Psoas muscle (tissue), 8 donors: ENCODE data around the gene MEMO1. TPM values are rescaled to one million over a fixed set of nuclear protein-coding genes. Genes with fewer than 3 reads are reported as not detected.
A peak's percentile ranks its signal among the peaks of the same experiment; 100 is the strongest.

Source experiments
- ATAC-seq, 4 donors: fragments of 200-7000 bp; cut with Tn5 transposase; one replicate each; pipeline ENCODE4 v1.9.1; 2020; ENCODE audit warnings: moderate library complexity in 3 of 4, mild to moderate bottlenecking in 2 of 4
- DNase-seq, 2 donors: peaks; one replicate each; pipeline ENCODE4 v3.0.0-alpha.2; 2020
- H3K27ac ChIP-seq: fragments of 200-600 bp; one replicate; pipeline ENCODE4 v1.8.0; 2022
- H3K27me3 ChIP-seq, 3 donors: fragments of 200-600 bp in 1 of 3; one replicate each; pipeline versions ENCODE4 v1.6.1 to v1.8.0; 2013 to 2022; ENCODE audit warnings: low read length in 2 of 3, mild to moderate bottlenecking in 2 of 3, moderate library complexity in 1 of 3; ENCODE audit not compliant: insufficient read depth in 3 of 3
- H3K36me3 ChIP-seq, 2 donors: fragments of 200-600 bp in 1 of 2; one replicate each; pipeline versions ENCODE4 v1.6.1 to v1.8.0; 2013 to 2022; ENCODE audit warnings: low read depth in 1 of 2, mild to moderate bottlenecking in 1 of 2, moderate library complexity in 1 of 2; ENCODE audit not compliant: insufficient read depth in 1 of 2
- H3K4me1 ChIP-seq: fragments of 200-600 bp; one replicate; pipeline ENCODE4 v1.8.0; 2022
- H3K4me3 ChIP-seq: fragments of 200-600 bp; one replicate; pipeline ENCODE4 v1.8.0; 2022; ENCODE audit warnings: mild to moderate bottlenecking
- H3K9me3 ChIP-seq: fragments of 200-600 bp; one replicate; pipeline ENCODE4 v1.8.0; 2022
- WGBS, 3 donors: extraction: QIAGEN DNeasy Blood & Tissue Kit; methylation state at CpG; one replicate each; pipeline versions ENCODE4 v1.1.6 to v1.1.7; 2013; 5-methylcytosine and 5-hydroxymethylcytosine counted together
- intact Hi-C, 2 donors: fragments of 100-400 bp; cut with DNase I; formaldehyde crosslinking; loops; one replicate each; pipeline versions ENCODE4 v1.11.0 to v1.14.2; 2022
- polyA plus RNA-seq, 3 donors: library from polyadenylated mRNA; stranded (reverse); fragments of 200-250 nt; gene quantifications; one replicate each; pipeline ENCODE4 v1.2.3, GENCODE V29; 2013
- total RNA-seq, 4 donors: library from RNA; stranded (reverse); fragmentation: NEBNext Ultra II Directional in 2 of 4; extraction: Animal tissue kit (Norgen Biotek cat#: 25700) in 2 of 4; gene quantifications; one replicate each; pipeline versions ENCODE4 v1.2.1 to v1.2.4, GENCODE V29; 2021 to 2023
- TF ChIP-seq, protein P1 (sequence below): fragments of 200-600 bp; IDR thresholded peaks from one replicate; pipeline ENCODE4 v1.8.0; 2022; ENCODE audit warnings: antibody characterized with exemption
- donor health status: healthy with polysubstance abuse.
- donor health status: DM: no; HTN: no; CAD: no; lungs with moderate emphysema.
- donor health status: Bipolar disorder and iron deficiency.
- donor health status: healthy.
- donor health status: DM: yes; HTN: yes; CAD: no.
- donor health status: DM: no; HTN: no; CAD: no.
- donor health status: DM: no; HTN: no; CAD: no.
- donor health status: DM: yes; HTN: yes; CAD: no.

The MEMO1 gene
- total and polyA plus RNA-seq, 7 donors = 40.0 to 86.8 (median 56.0) TPM

DNA sequence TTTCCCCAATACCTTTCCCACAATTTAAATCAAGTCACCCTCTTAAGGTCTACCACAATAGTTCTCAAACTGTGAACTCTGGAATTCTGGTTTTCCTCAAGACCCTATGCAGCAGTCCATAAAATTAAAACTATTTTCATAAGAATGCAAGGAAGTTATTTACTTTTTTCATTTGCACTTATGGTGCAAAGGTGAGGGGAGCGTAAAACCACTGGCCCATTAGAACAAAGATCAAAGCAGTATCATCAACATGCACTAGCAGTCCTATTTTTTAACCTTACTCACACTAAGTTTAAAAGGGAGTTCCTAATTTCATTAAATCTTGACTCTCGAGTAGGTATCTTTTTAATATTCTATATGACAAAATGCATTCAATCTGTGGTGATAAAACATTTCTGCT lies 85.3 kb downstream of the MEMO1 start:
- no peaks in the 10 kb centered on the region for H3K4me1 ChIP-seq
- TF ChIP-seq, protein P1, sequence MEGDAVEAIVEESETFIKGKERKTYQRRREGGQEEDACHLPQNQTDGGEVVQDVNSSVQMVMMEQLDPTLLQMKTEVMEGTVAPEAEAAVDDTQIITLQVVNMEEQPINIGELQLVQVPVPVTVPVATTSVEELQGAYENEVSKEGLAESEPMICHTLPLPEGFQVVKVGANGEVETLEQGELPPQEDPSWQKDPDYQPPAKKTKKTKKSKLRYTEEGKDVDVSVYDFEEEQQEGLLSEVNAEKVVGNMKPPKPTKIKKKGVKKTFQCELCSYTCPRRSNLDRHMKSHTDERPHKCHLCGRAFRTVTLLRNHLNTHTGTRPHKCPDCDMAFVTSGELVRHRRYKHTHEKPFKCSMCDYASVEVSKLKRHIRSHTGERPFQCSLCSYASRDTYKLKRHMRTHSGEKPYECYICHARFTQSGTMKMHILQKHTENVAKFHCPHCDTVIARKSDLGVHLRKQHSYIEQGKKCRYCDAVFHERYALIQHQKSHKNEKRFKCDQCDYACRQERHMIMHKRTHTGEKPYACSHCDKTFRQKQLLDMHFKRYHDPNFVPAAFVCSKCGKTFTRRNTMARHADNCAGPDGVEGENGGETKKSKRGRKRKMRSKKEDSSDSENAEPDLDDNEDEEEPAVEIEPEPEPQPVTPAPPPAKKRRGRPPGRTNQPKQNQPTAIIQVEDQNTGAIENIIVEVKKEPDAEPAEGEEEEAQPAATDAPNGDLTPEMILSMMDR = no peak
- ATAC-seq (no peak), DNase-seq (no peak)
- peaks cover 0 to 18% of the 10 kb centered on the region in 2 donors for H3K36me3 ChIP-seq
- H3K27ac ChIP-seq = no peak overlapping the region
- no peaks in the 10 kb centered on the region for H3K27me3 ChIP-seq
- intact Hi-C loops = no loop called here
- no peak overlapping the region for H3K4me3 ChIP-seq
- WGBS, 3 donors = 97 to 99% (median 98%) methylated on average over 2 of the region's 2 CpGs
- H3K9me3 ChIP-seq = no peaks in the 10 kb centered on the region

DNA sequence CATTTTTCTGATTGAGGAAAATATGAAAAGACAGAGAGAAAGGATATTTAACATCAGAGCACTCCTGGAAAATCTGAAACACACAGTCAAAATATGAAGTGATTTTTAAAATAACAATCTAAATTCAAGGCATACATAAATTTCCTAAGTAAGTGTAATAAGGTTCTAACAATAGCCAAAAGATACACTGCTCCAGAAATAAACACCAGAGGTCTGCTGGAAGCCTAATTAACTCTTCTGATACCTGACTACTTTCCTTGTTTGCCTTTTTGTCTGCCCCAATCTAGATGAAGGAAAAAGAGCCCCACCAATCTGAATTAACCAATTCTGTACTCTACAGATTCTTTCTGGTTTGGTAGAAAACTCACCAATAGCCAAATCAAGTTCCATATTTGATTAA lies 87.1 kb downstream of the MEMO1 start:
- TF ChIP-seq, protein P1 = no peak
- no peaks in the 10 kb centered on the region for H3K4me1 ChIP-seq
- peaks cover 0 to 22% of the 10 kb centered on the region in 2 donors for H3K36me3 ChIP-seq
- no peak overlapping the region for H3K4me3 ChIP-seq
- intact Hi-C loops = no loop called here
- DNase-seq = no peak
- peak in 1 of 4 donors; percentile 62 for ATAC-seq
- H3K27ac ChIP-seq = no peak overlapping the region
- H3K27me3 ChIP-seq = no peaks in the 10 kb centered on the region
- no peaks in the 10 kb centered on the region for H3K9me3 ChIP-seq

DNA sequence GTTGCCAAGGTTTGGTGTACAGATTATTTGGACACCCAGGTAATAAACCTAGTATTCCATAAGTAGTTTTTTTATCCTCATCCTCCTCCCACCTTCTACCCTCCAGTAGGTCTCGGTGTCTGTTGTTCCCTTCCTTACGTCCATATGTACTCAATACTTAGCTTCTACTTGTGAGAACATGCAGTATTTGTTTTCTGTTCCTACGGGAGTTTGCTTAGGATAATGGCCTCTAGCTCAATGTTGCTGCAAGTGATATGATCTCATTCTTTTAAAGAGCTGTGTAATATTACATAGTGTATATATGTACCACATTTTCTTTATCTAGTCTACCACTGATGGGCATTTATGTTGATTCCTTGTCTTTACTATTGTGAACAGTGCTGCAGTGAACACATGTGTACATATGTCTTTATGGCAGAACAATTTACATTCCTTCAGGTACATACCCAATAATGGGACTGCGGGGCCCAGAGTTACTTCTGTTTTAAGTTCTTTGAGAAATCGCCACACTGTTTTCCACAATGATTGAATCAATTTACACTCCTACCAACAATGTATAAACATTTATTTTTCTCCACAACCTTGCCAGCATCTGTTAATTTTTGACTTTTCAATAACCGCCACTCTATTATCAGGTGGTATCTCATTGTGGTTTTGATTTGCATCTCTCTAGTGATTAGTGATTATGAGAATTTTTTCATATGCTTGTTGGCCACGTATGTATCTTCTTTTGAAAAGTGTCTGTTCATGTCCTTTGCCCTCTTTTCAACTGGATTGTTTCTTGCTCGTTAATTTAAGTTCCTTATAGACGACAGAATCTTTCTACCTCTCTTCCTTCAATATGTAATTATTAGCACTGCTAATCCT lies 88.0 kb downstream of the MEMO1 start:
- Histone ChIP-seq H3K4me1 (no peaks in the 10 kb centered on the region), H3K36me3 (peaks cover 0 to 31% of the 10 kb centered on the region in 2 donors), H3K27ac (no peak overlapping the region), H3K27me3 (no peaks in the 10 kb centered on the region), H3K9me3 (no peaks in the 10 kb centered on the region), H3K4me3 (no peak overlapping the region)
- TF ChIP-seq, protein P1 = no peak
- 94 to 95% (median 95%) methylated on average over 9 of the region's 9 CpGs for WGBS, 3 donors
- intact Hi-C loops = no loop called here
- DNase-seq = no peak
- ATAC-seq = no peak

DNA sequence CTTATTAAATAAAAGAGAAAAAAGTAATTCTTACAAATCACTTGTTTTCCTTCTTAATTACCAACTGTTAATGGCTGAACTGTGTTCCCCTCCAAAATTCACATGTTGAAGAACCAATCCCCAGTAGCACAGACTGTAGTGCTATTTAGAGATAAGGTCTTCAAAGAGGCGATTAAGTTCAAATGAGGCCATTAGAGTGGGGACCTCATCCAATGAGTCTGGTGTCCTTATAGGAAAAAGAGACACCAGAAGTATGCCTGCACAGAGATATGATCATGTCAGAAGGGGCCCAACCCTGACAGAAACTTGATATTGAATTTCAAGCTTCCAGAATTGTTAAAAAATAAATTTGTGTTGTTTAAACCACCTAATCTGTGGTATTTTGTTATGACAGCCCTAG lies 89.8 kb downstream of the MEMO1 start:
- no peaks in the 10 kb centered on the region for H3K27me3 ChIP-seq
- intact Hi-C loops = no loop called here
- no peaks in the 10 kb centered on the region for H3K4me1 ChIP-seq
- ATAC-seq = no peak
- no peak overlapping the region for H3K27ac ChIP-seq
- no peaks in the 10 kb centered on the region for H3K9me3 ChIP-seq
- H3K36me3 ChIP-seq = peaks cover 2 to 39% of the 10 kb centered on the region in 2 donors
- WGBS, 3 donors = 69 to 94% (median 78%) methylated on average over 1 of the region's 1 CpG
- no peak for DNase-seq
- H3K4me3 ChIP-seq = no peak overlapping the region
- TF ChIP-seq, protein P1 = no peak

DNA sequence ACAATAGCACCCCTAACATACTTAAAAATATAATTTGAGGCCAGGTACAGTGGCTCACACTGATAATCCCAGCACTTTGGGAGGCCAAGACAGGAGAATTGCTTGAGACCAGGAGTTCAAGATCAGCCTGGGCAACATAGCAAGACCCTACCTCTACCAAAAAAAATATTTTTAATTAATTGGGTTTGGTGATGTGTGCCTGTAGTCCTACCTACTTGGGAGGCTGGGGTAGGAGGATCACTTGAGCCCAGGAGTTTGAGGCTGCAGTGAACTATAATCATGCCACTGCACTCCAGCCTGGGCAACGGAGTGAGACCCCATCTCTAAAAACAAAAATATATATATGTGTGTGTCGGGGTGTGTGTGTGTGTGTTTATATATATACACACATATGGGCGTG lies 91.3 kb downstream of the MEMO1 start:
- Histone ChIP-seq H3K4me3 (no peak overlapping the region), H3K4me1 (no peaks in the 10 kb centered on the region), H3K36me3 (peaks cover 2 to 39% of the 10 kb centered on the region in 2 donors), H3K9me3 (no peaks in the 10 kb centered on the region), H3K27ac (no peak overlapping the region), H3K27me3 (no peaks in the 10 kb centered on the region)
- no peak for DNase-seq
- TF ChIP-seq, protein P1 = no peak
- WGBS, 3 donors = 98 to 99% (median 99%) methylated on average over 3 of the region's 3 CpGs
- ATAC-seq = no peak
- intact Hi-C loops = no loop called here
